ENCODE results near the gene PCDH9.

The PCDH9 gene, protein sequence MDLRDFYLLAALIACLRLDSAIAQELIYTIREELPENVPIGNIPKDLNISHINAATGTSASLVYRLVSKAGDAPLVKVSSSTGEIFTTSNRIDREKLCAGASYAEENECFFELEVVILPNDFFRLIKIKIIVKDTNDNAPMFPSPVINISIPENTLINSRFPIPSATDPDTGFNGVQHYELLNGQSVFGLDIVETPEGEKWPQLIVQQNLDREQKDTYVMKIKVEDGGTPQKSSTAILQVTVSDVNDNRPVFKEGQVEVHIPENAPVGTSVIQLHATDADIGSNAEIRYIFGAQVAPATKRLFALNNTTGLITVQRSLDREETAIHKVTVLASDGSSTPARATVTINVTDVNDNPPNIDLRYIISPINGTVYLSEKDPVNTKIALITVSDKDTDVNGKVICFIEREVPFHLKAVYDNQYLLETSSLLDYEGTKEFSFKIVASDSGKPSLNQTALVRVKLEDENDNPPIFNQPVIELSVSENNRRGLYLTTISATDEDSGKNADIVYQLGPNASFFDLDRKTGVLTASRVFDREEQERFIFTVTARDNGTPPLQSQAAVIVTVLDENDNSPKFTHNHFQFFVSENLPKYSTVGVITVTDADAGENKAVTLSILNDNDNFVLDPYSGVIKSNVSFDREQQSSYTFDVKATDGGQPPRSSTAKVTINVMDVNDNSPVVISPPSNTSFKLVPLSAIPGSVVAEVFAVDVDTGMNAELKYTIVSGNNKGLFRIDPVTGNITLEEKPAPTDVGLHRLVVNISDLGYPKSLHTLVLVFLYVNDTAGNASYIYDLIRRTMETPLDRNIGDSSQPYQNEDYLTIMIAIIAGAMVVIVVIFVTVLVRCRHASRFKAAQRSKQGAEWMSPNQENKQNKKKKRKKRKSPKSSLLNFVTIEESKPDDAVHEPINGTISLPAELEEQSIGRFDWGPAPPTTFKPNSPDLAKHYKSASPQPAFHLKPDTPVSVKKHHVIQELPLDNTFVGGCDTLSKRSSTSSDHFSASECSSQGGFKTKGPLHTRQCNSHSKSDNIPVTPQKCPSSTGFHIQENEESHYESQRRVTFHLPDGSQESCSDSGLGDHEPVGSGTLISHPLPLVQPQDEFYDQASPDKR (N-terminal part only)

GRCh38 chr13:67229481-67230403, at the start of gene PCDH9:
Gene PCDH9, minus strand, starts transcription at chr13:67230336. Its CDS starts 1,896 bp downstream, at chr13:67228440.
- H3K27ac ChIP-seq (ENCODE audit: low read length), result peak within 1 kb of the TSS; percentile 93
- H3K36me3 ChIP-seq (ENCODE audit: control insufficient read depth in 2 of 2, insufficient read depth in 2 of 2, low read length in 2 of 2), result no peaks in the 10 kb centered on the region
- no peaks in the 10 kb centered on the region for H3K27me3 ChIP-seq (ENCODE audit: control insufficient read depth in 1 of 2, insufficient read depth in 2 of 2, low read length in 2 of 2)
- peak within 1 kb of the TSS; percentile 85 to 94 for H3K9ac ChIP-seq (ENCODE audit: low read length in 2 of 2)
- H3K9me3 ChIP-seq (ENCODE audit: control insufficient read depth in 2 of 2, low read length in 2 of 2), result no peaks in the 10 kb centered on the region
- peaks cover 4% of the 10 kb centered on the region for H3K4me1 ChIP-seq (ENCODE audit: control insufficient read depth, insufficient read depth, low read length)
- H3K4me3 ChIP-seq (ENCODE audit: low read length in 2 of 2), result peak within 1 kb of the TSS; percentile 94 to 98

GRCh38 chr13:67278235-67278634, 48.1 kb upstream of the PCDH9 start:
- Histone ChIP-seq H3K27ac (ENCODE audit: low read length) (no peak overlapping the region), H3K9ac (ENCODE audit: low read length in 2 of 2) (no peak overlapping the region), H3K9me3 (ENCODE audit: control insufficient read depth in 2 of 2, low read length in 2 of 2) (no peaks in the 10 kb centered on the region), H3K4me1 (ENCODE audit: control insufficient read depth, insufficient read depth, low read length) (no peaks in the 10 kb centered on the region), H3K36me3 (ENCODE audit: control insufficient read depth in 2 of 2, insufficient read depth in 2 of 2, low read length in 2 of 2) (no peaks in the 10 kb centered on the region), H3K27me3 (ENCODE audit: control insufficient read depth in 1 of 2, insufficient read depth in 2 of 2, low read length in 2 of 2) (no peaks in the 10 kb centered on the region), H3K4me3 (ENCODE audit: low read length in 2 of 2) (no peak overlapping the region)

GRCh38 chr13:67277581-67277980, 47.4 kb upstream of the PCDH9 start:
- Histone ChIP-seq H3K9ac (ENCODE audit: low read length in 2 of 2) (no peak overlapping the region), H3K27me3 (ENCODE audit: control insufficient read depth in 1 of 2, insufficient read depth in 2 of 2, low read length in 2 of 2) (no peaks in the 10 kb centered on the region), H3K36me3 (ENCODE audit: control insufficient read depth in 2 of 2, insufficient read depth in 2 of 2, low read length in 2 of 2) (no peaks in the 10 kb centered on the region)

GRCh38 chr13:67275351-67275960, 45.3 kb upstream of the PCDH9 start:
- no peaks in the 10 kb centered on the region for H3K9me3 ChIP-seq (ENCODE audit: control insufficient read depth in 2 of 2, low read length in 2 of 2)
- H3K4me1 ChIP-seq (ENCODE audit: control insufficient read depth, insufficient read depth, low read length), result no peaks in the 10 kb centered on the region
- no peaks in the 10 kb centered on the region for H3K27me3 ChIP-seq (ENCODE audit: control insufficient read depth in 1 of 2, insufficient read depth in 2 of 2, low read length in 2 of 2)
- no peaks in the 10 kb centered on the region for H3K36me3 ChIP-seq (ENCODE audit: control insufficient read depth in 2 of 2, insufficient read depth in 2 of 2, low read length in 2 of 2)
- H3K9ac ChIP-seq (ENCODE audit: low read length in 2 of 2), result no peak overlapping the region
- H3K4me3 ChIP-seq (ENCODE audit: low read length in 2 of 2), result no peak overlapping the region
- no peak overlapping the region for H3K27ac ChIP-seq (ENCODE audit: low read length)

More at GRCh38 chr13:67277581-67277980, 47.4 kb upstream of the PCDH9 start:
- Histone ChIP-seq H3K9me3 (ENCODE audit: control insufficient read depth in 2 of 2, low read length in 2 of 2) (no peaks in the 10 kb centered on the region), H3K4me1 (ENCODE audit: control insufficient read depth, insufficient read depth, low read length) (no peaks in the 10 kb centered on the region), H3K4me3 (ENCODE audit: low read length in 2 of 2) (no peak overlapping the region), H3K27ac (ENCODE audit: low read length) (no peak overlapping the region)

DNA sequence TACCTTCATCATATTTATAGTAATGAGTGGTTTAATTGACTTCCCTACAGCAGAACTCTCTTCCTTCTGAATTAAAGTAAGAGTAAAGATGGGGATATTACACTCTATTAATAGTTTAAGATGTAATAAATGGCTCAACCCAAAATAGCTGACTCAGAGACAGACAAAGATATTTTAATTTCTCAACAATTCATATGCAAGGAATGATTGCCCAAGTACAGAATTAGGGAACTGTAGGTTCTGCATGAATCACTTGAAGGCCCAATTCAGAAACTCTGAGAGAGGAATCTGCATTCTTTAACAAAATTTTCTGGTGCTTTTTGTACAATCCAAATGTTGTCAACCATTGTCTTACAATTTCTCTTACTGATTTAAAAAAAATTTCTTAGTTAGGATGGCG, 42.9 kb upstream of the PCDH9 start:
- Histone ChIP-seq H3K4me1 (ENCODE audit: control insufficient read depth, insufficient read depth, low read length) (no peaks in the 10 kb centered on the region), H3K36me3 (ENCODE audit: control insufficient read depth in 2 of 2, insufficient read depth in 2 of 2, low read length in 2 of 2) (no peaks in the 10 kb centered on the region), H3K27ac (ENCODE audit: low read length) (no peak overlapping the region), H3K4me3 (ENCODE audit: low read length in 2 of 2) (no peak overlapping the region), H3K9ac (ENCODE audit: low read length in 2 of 2) (no peak overlapping the region), H3K9me3 (ENCODE audit: control insufficient read depth in 2 of 2, low read length in 2 of 2) (no peaks in the 10 kb centered on the region), H3K27me3 (ENCODE audit: control insufficient read depth in 1 of 2, insufficient read depth in 2 of 2, low read length in 2 of 2) (no peaks in the 10 kb centered on the region)

DNA sequence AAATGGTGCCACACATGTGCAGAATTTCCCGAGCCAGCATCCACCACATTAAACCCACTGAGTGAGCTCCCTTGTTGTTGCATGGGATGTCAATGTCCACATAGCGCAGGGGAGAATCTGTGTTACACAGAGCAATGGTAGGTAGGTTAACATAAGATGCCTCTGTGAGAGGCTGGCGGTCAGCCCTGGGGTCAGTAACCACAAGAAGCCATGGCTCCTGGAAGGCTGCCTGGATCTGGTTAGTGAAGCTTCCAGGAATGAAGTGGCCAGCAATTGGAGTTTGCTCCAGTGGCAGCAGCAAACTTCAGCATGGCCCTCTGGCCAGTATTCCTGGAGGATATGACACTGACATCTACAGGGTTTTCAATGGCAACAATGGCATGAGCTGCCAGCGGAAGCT, 37.0 kb upstream of the PCDH9 start:
- Histone ChIP-seq H3K36me3 (ENCODE audit: control insufficient read depth in 2 of 2, insufficient read depth in 2 of 2, low read length in 2 of 2) (no peaks in the 10 kb centered on the region), H3K27me3 (ENCODE audit: control insufficient read depth in 1 of 2, insufficient read depth in 2 of 2, low read length in 2 of 2) (no peaks in the 10 kb centered on the region)

DNA sequence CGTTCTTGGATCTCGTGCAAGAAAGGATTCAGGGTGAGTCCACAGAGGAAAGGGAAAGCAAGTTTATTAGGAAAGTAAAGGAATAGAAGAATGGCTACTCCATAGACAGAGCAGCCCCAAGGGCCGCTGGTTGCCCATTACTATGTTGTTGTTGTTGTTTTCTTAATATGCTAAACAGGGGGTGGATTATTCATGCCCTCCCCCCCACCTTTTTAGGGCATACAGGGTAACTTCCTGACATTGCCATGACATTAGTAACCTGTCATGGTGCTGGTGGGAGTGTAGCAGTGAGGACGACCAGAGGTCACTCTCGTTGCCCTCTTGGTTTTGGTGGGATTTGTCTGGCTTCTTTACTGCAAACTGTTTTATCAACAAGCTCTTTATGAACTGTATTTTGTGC, 29.1 kb upstream of the PCDH9 start:
- H3K27me3 ChIP-seq (ENCODE audit: control insufficient read depth in 1 of 2, insufficient read depth in 2 of 2, low read length in 2 of 2), result no peaks in the 10 kb centered on the region
- no peaks in the 10 kb centered on the region for H3K4me1 ChIP-seq (ENCODE audit: control insufficient read depth, insufficient read depth, low read length)
- H3K4me3 ChIP-seq (ENCODE audit: low read length in 2 of 2), result no peak overlapping the region
- no peak overlapping the region for H3K9ac ChIP-seq (ENCODE audit: low read length in 2 of 2)
- H3K27ac ChIP-seq (ENCODE audit: low read length), result no peak overlapping the region
- no peaks in the 10 kb centered on the region for H3K36me3 ChIP-seq (ENCODE audit: control insufficient read depth in 2 of 2, insufficient read depth in 2 of 2, low read length in 2 of 2)
- no peaks in the 10 kb centered on the region for H3K9me3 ChIP-seq (ENCODE audit: control insufficient read depth in 2 of 2, low read length in 2 of 2)

More for the DNA sequence above, 37.0 kb upstream of the PCDH9 start:
- Histone ChIP-seq H3K27ac (ENCODE audit: low read length) (no peak overlapping the region), H3K9me3 (ENCODE audit: control insufficient read depth in 2 of 2, low read length in 2 of 2) (no peaks in the 10 kb centered on the region), H3K4me3 (ENCODE audit: low read length in 2 of 2) (no peak overlapping the region), H3K9ac (ENCODE audit: low read length in 2 of 2) (no peak overlapping the region), H3K4me1 (ENCODE audit: control insufficient read depth, insufficient read depth, low read length) (no peaks in the 10 kb centered on the region)

- Histone ChIP-seq H3K9ac (ENCODE audit: low read length in 2 of 2) (no peak overlapping the region), H3K4me1 (ENCODE audit: control insufficient read depth, insufficient read depth, low read length) (no peaks in the 10 kb centered on the region), H3K9me3 (ENCODE audit: control insufficient read depth in 2 of 2, low read length in 2 of 2) (no peaks in the 10 kb centered on the region), H3K4me3 (ENCODE audit: low read length in 2 of 2) (no peak overlapping the region), H3K27ac (ENCODE audit: low read length) (no peak overlapping the region), H3K36me3 (ENCODE audit: control insufficient read depth in 2 of 2, insufficient read depth in 2 of 2, low read length in 2 of 2) (no peaks in the 10 kb centered on the region), H3K27me3 (ENCODE audit: control insufficient read depth in 1 of 2, insufficient read depth in 2 of 2, low read length in 2 of 2) (no peaks in the 10 kb centered on the region)
Measured at GRCh38 chr13:67258482-67258881, 28.3 kb upstream of the PCDH9 start.

- Histone ChIP-seq H3K4me1 (ENCODE audit: control insufficient read depth, insufficient read depth, low read length) (no peaks in the 10 kb centered on the region), H3K27ac (ENCODE audit: low read length) (no peak overlapping the region), H3K9me3 (ENCODE audit: control insufficient read depth in 2 of 2, low read length in 2 of 2) (no peaks in the 10 kb centered on the region), H3K27me3 (ENCODE audit: control insufficient read depth in 1 of 2, insufficient read depth in 2 of 2, low read length in 2 of 2) (no peaks in the 10 kb centered on the region), H3K36me3 (ENCODE audit: control insufficient read depth in 2 of 2, insufficient read depth in 2 of 2, low read length in 2 of 2) (no peaks in the 10 kb centered on the region), H3K4me3 (ENCODE audit: low read length in 2 of 2) (no peak overlapping the region), H3K9ac (ENCODE audit: low read length in 2 of 2) (no peak overlapping the region)
Measured at GRCh38 chr13:67238861-67239260, 8.7 kb upstream of the PCDH9 start.
